ENCODE results near the gene SP7.

GRCh38 chr12:53338916-53339315 is 2.8 kb upstream of the SP7 start:
- TF ChIP-seq CTCF (IDR thresholded peaks at IDR 0.05) = no peak
- TF ChIP-seq POLR2A (IDR thresholded peaks at IDR 0.05) = no peak

Data from tibial nerve (tissue), 3 donors.